SU-DHL-6 (cell line): ENCODE results near the gene TMEM131L.

Experiments
- EZH2phosphoT487 ChIP-seq: fragments of 200-600 bp; sonication (generic), shearing (Covaris generic); conservative IDR thresholded peaks from 2 replicates; pipeline ENCODE4 v1.6.1; 2018; ENCODE audit warnings: mild to moderate bottlenecking, antibody characterized with exemption, low read length, moderate library complexity, mixed read lengths
- TF ChIP-seq, protein P1 (sequence below): fragments of 200-600 bp; sonication (generic); IDR thresholded peaks from one replicate; pipeline ENCODE4 v1.5.1; 2017; ENCODE audit warnings: antibody characterized with exemption, mild to moderate bottlenecking, low read length, moderate library complexity; ENCODE audit not compliant: insufficient read depth, poor library complexity, severe bottlenecking

DNA sequence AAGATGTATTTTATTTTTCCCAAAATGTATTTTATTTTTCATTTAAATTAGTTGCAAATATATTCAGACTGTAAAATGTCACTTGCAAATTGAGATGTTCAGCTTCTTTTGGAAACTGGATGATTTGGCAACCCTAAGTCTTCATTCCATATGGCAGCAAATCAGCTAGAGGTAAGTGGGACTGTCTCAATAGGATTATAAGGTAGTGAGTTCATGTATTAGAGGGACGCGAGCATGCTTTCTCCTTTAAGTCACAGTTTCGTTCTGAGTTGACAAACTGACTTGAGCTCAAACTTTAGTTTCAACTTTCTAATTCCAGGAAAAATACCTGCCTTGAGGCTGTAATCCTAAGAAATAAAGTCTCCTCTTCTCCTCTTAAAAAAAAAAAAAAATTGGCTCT, 44.2 kb upstream of the TMEM131L start:
- TF ChIP-seq, protein P1, sequence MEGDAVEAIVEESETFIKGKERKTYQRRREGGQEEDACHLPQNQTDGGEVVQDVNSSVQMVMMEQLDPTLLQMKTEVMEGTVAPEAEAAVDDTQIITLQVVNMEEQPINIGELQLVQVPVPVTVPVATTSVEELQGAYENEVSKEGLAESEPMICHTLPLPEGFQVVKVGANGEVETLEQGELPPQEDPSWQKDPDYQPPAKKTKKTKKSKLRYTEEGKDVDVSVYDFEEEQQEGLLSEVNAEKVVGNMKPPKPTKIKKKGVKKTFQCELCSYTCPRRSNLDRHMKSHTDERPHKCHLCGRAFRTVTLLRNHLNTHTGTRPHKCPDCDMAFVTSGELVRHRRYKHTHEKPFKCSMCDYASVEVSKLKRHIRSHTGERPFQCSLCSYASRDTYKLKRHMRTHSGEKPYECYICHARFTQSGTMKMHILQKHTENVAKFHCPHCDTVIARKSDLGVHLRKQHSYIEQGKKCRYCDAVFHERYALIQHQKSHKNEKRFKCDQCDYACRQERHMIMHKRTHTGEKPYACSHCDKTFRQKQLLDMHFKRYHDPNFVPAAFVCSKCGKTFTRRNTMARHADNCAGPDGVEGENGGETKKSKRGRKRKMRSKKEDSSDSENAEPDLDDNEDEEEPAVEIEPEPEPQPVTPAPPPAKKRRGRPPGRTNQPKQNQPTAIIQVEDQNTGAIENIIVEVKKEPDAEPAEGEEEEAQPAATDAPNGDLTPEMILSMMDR, result no peak
- no peak for TF ChIP-seq EZH2phosphoT487
